Endothelial cell of umbilical vein (primary cell): ENCODE data around the gene CLSTN1. TPM values are rescaled to one million over a fixed set of nuclear protein-coding genes. Genes with fewer than 3 reads are reported as not detected.

ENCODE experiments used
- BruUV-seq: library from RNA; stranded (reverse); fragments of 400-500 nt; replicated peaks from 2 replicates; lab custom pipeline; 2021; lab: Mats Ljungman, UMichigan
- CTCF ChIA-PET: fragments of 300-600, 350-600 bp; sonication (Branson Sonifier 250); formaldehyde crosslinking; loops from one replicate; lab custom pipeline; 2021; ENCODE audit warnings: antibody characterized with exemption, inconsistent platforms; lab: Charles Lee
- POLR2A ChIA-PET: fragments of 300-600, 350-600 bp; sonication (Branson Sonifier 250); formaldehyde crosslinking; loops from one replicate; lab custom pipeline; 2021; ENCODE audit warnings: antibody characterized with exemption, inconsistent platforms; lab: Charles Lee
- DNase-seq: peaks from one replicate; pipeline ENCODE4 v3.0.0-alpha.2; 2011; ENCODE audit warnings: low read depth, low spot score
- FAIRE-seq: peaks from 2 replicates; lab custom pipeline; 2011; peaks lifted over from hg19 to GRCh38; lab: Jason Lieb, UNC
- H2AFZ ChIP-seq: 2 replicates; pipeline ENCODE4 v1.6.0; 2012; ENCODE audit warnings: low read depth, low read length, control low read depth, inconsistent platforms
- H3K27ac ChIP-seq: 2 replicates; pipeline ENCODE4 v1.5.1; 2011; ENCODE audit warnings: low read depth, mild to moderate bottlenecking, control low read depth, low read length, moderate library complexity; ENCODE audit not compliant: insufficient read depth
- H3K27me3 ChIP-seq, 2 experiments: 2 replicates each; pipeline versions ENCODE4 v1.6.0 to v1.6.1; 2011; ENCODE audit warnings: low read length in 2 of 2, mixed read lengths in 1 of 2; ENCODE audit not compliant: control insufficient read depth in 2 of 2, insufficient read depth in 2 of 2
- H3K36me3 ChIP-seq, 2 experiments: 2 replicates in 1 of 2; 3 replicates in 1 of 2; pipeline ENCODE4 v1.5.1; 2011; ENCODE audit warnings: low read length in 2 of 2, mild to moderate bottlenecking in 1 of 2, moderate library complexity in 1 of 2; ENCODE audit not compliant: control insufficient read depth in 2 of 2, insufficient read depth in 2 of 2; ENCODE audit errors: extremely low read depth in 1 of 2
- H3K4me1 ChIP-seq: 3 replicates; pipeline ENCODE4 v1.5.1; 2011; ENCODE audit warnings: mild to moderate bottlenecking, low read length; ENCODE audit not compliant: control insufficient read depth, insufficient read depth; ENCODE audit errors: extremely low read depth
- H3K4me2 ChIP-seq: 2 replicates; pipeline ENCODE4 v1.6.1; 2011; ENCODE audit warnings: low read length, control low read depth, mixed read lengths; ENCODE audit not compliant: insufficient read depth
- H3K4me3 ChIP-seq, 3 experiments: fragments of 200-600 bp in 1 of 3; sonication (generic), shearing (Covaris generic) in 1 of 3; replicated peaks in 1 of 3; 2 replicates each; pipeline ENCODE4 v1.5.1; 2011 to 2016; ENCODE audit warnings: control low read depth in 3 of 3, low read length in 3 of 3, mild to moderate bottlenecking in 2 of 3, inconsistent platforms in 1 of 3, low read depth in 1 of 3, moderate library complexity in 1 of 3; ENCODE audit not compliant: insufficient read depth in 1 of 3
- H3K79me2 ChIP-seq: 2 replicates; pipeline ENCODE4 v1.6.0; 2012; ENCODE audit warnings: low read length, inconsistent platforms; ENCODE audit not compliant: control insufficient read depth, insufficient read depth
- H3K9ac ChIP-seq: replicated peaks from 2 replicates; pipeline ENCODE3; 2011; ENCODE audit warnings: low read length, control low read depth; ENCODE audit not compliant: insufficient read depth; ENCODE audit errors: extremely low read depth
- H3K9me1 ChIP-seq: replicated peaks from 3 replicates; pipeline ENCODE4 v1.6.0; 2011; ENCODE audit warnings: mild to moderate bottlenecking, low read length; ENCODE audit not compliant: control insufficient read depth, insufficient read depth; ENCODE audit errors: extremely low read depth
- H3K9me3 ChIP-seq: replicated peaks from 2 replicates; pipeline ENCODE4 v1.5.1; 2012; ENCODE audit warnings: low read length, inconsistent platforms; ENCODE audit not compliant: control insufficient read depth, insufficient read depth
- H4K20me1 ChIP-seq: replicated peaks from 2 replicates; pipeline ENCODE3; 2011; ENCODE audit warnings: mild to moderate bottlenecking, low read length; ENCODE audit not compliant: control insufficient read depth, insufficient read depth; ENCODE audit errors: extremely low read depth
- CTCF ChIP-seq, 2 donors: IDR thresholded peaks; 1 replicate in 1 of 2; 2 replicates in 1 of 2; pipeline ENCODE4 v1.5.1; 2011; ENCODE audit warnings: low read length in 2 of 2, mild to moderate bottlenecking in 2 of 2, moderate library complexity in 2 of 2, control low read depth in 1 of 2, inconsistent platforms in 1 of 2, low read depth in 1 of 2; ENCODE audit not compliant: insufficient read depth in 1 of 2; ENCODE audit errors: extremely low read depth in 1 of 2
- EZH2 ChIP-seq: IDR thresholded peaks from 2 replicates; pipeline ENCODE4 v1.6.1; 2012; ENCODE audit warnings: borderline replicate concordance, low read depth, mild to moderate bottlenecking, moderate library complexity, low read length, inconsistent platforms; ENCODE audit not compliant: severe bottlenecking
- FOS ChIP-seq: IDR thresholded peaks from 2 replicates; pipeline ENCODE4 v1.6.1; 2011; ENCODE audit warnings: mild to moderate bottlenecking, low read length, moderate library complexity, borderline replicate concordance; ENCODE audit not compliant: insufficient read depth
- GATA2 ChIP-seq: IDR thresholded peaks from 2 replicates; pipeline ENCODE4 v1.7.0; 2011; ENCODE audit warnings: low read depth, mild to moderate bottlenecking, moderate library complexity, mixed read lengths, low read length; ENCODE audit not compliant: insufficient read length, insufficient read depth
- JUN ChIP-seq: IDR thresholded peaks from 2 replicates; pipeline ENCODE4 v1.6.1; 2011; ENCODE audit warnings: borderline replicate concordance, low read depth; ENCODE audit not compliant: insufficient read length, insufficient read depth
- MAX ChIP-seq: IDR thresholded peaks from 2 replicates; pipeline ENCODE4 v1.6.1; 2011; ENCODE audit not compliant: insufficient read depth, insufficient read length
- MYC ChIP-seq: IDR thresholded peaks from one replicate; pipeline ENCODE4 v1.6.1; 2011; ENCODE audit warnings: mild to moderate bottlenecking, low read depth, low read length
- POLR2A ChIP-seq: IDR thresholded peaks from 2 replicates; pipeline ENCODE4 v1.6.1; 2012; ENCODE audit warnings: low read depth, mild to moderate bottlenecking, control low read depth, low read length
- POLR2AphosphoS5 ChIP-seq: IDR thresholded peaks from 2 replicates; pipeline ENCODE4 v1.6.1; 2012; ENCODE audit warnings: low read depth, mild to moderate bottlenecking, control low read depth, low read length, moderate library complexity; ENCODE audit not compliant: insufficient read depth
- dilution Hi-C: fragments of 300-500 bp; cut with MboI; formaldehyde crosslinking; loops from one replicate; pipeline ENCODE4 v1.15.0; 2019; ENCODE audit warnings: low sequenced_read_pairs; ENCODE audit not compliant: extremely low pct_ligation_motif_present
- intact Hi-C: fragments of 100-400 bp; cut with micrococcal nuclease; formaldehyde crosslinking; loops from one replicate; pipeline ENCODE4 v1.10.0; 2022
- polyA plus RNA-seq, 4 experiments: library from polyadenylated mRNA; depleted of rRNA in 3 of 4; stranded (reverse) in 3 of 4; unstranded in 1 of 4; fragments of >200 nt; gene quantifications; 2 replicates each; pipeline versions ENCODE4 v1.2.1 to v1.2.3, GENCODE V29; 2011 to 2012; ENCODE audit warnings: missing spikeins in 1 of 4
- total RNA-seq: library from RNA; stranded (reverse); gene quantifications from 2 replicates; pipeline ENCODE4 v1.2.3, GENCODE V29; 2021

CLSTN1 gene
- total and polyA plus RNA-seq, 2 donors (not counting 3 experiments of a cell fraction or from before 2014, with no cell fraction given): 49.1 to 130 TPM

GRCh38 chr1:9817734-9818133 is 6.0 kb downstream of the CLSTN1 start:
- TF ChIP-seq GATA2: no peak
- dilution Hi-C loops: no loop called here
- H3K79me2 ChIP-seq: peaks cover 61% of the 10 kb centered on the region

GRCh38 chr1:9816199-9816598 is 7.6 kb downstream of the CLSTN1 start:
- H3K79me2 ChIP-seq: peaks cover 53% of the 10 kb centered on the region
- POLR2A ChIA-PET: no interaction called here

More at GRCh38 chr1:9817734-9818133, 6.0 kb downstream of the CLSTN1 start:
- no peak overlapping the region for H2AFZ ChIP-seq
- intact Hi-C loops: no loop called here
- no peak overlapping the region for H3K4me3 ChIP-seq
- no peaks in the 10 kb centered on the region for H3K9me3 ChIP-seq
- no TSS peak for BruUV-seq
- CTCF ChIA-PET: interaction anchor here (0.6 to 1.7 kb wide), 2 partner anchors 33 to 157 kb away, joined by 3 to 11 read pairs; no protein-coding TSS in a partner anchor
- no peaks in the 10 kb centered on the region for H3K36me3 ChIP-seq
- H3K9me1 ChIP-seq: no peaks in the 10 kb centered on the region
- H3K4me1 ChIP-seq: peaks cover 9% of the 10 kb centered on the region
- H3K27me3 ChIP-seq: no peaks in the 10 kb centered on the region
- H3K4me2 ChIP-seq: no peak overlapping the region
- DNase-seq: no peak
- H3K9ac ChIP-seq: no peak overlapping the region
- POLR2A ChIA-PET: interaction anchor here (0.7 kb wide), 1 partner anchor 1280 kb away, joined by 6 read pairs; no protein-coding TSS in a partner anchor
- H4K20me1 ChIP-seq: peaks cover 3% of the 10 kb centered on the region
- FAIRE-seq: no peak
- H3K27ac ChIP-seq: no peak overlapping the region

More at GRCh38 chr1:9816199-9816598, 7.6 kb downstream of the CLSTN1 start:
- no peak overlapping the region for H3K9ac ChIP-seq
- H4K20me1 ChIP-seq: peaks cover 3% of the 10 kb centered on the region
- no peak overlapping the region for H3K4me3 ChIP-seq
- TF ChIP-seq MAX (no peak), CTCF (IDR thresholded peaks at IDR 0.05; ENCODE audit: extremely low read depth in 1 of 2, insufficient read depth in 1 of 2, low read depth in 1 of 2, low read length in 2 of 2) (no peak), JUN (no peak), POLR2AphosphoS5 (no peak), FOS (no peak), EZH2 (no peak), GATA2 (no peak), POLR2A (no peak), MYC (no peak)
- H3K4me2 ChIP-seq: no peak overlapping the region
- intact Hi-C loops (no loop called here), dilution Hi-C loops (no loop called here)
- FAIRE-seq: no peak
- CTCF ChIA-PET: interaction anchor here (0.7 kb wide), 1 partner anchor 32 kb away, joined by 3 read pairs; no protein-coding TSS in a partner anchor
- H2AFZ ChIP-seq: no peak overlapping the region
- no TSS peak for BruUV-seq
- DNase-seq: no peak
- no peak overlapping the region for H3K27ac ChIP-seq
- no peaks in the 10 kb centered on the region for H3K9me1 ChIP-seq
- no peaks in the 10 kb centered on the region for H3K36me3 ChIP-seq
- H3K9me3 ChIP-seq: no peaks in the 10 kb centered on the region
- H3K4me1 ChIP-seq: no peaks in the 10 kb centered on the region
- H3K27me3 ChIP-seq: no peaks in the 10 kb centered on the region
